GM12801 (cell line): ENCODE measurements around the gene DAPK2.

ENCODE experiments used
- CTCF ChIP-seq: IDR thresholded peaks from one replicate; pipeline ENCODE4 v1.5.1; 2011; ENCODE audit warnings: control low read depth; ENCODE audit not compliant: insufficient read length; ENCODE audit errors: extremely low read depth

DAPK2 gene

GRCh38 chr15:63940966-63941620, 105.2 kb downstream of the DAPK2 start:
- no peak for TF ChIP-seq CTCF

- TF ChIP-seq CTCF: no peak
These were observed 106.7 kb downstream of the DAPK2 start for GRCh38 chr15:63939531-63940130.

- TF ChIP-seq CTCF: no peak
These were observed 107.7 kb downstream of the DAPK2 start for GRCh38 chr15:63938486-63939061.

- no peak for TF ChIP-seq CTCF
These were observed 112.8 kb downstream of the DAPK2 start for GRCh38 chr15:63933522-63933921.

GRCh38 chr15:63931556-63931955, 114.7 kb downstream of the DAPK2 start:
- no peak for TF ChIP-seq CTCF

- TF ChIP-seq CTCF: no peak
These were observed 116.3 kb downstream of the DAPK2 start for GRCh38 chr15:63930034-63930433.

GRCh38 chr15:63928185-63928842, 118.0 kb downstream of the DAPK2 start:
- no peak for TF ChIP-seq CTCF
